SU-DHL-6 (cell line): ENCODE data around the gene KIF5C.

Experiments
- H2AFZ ChIP-seq: fragments of 200-600 bp; sonication (generic); 2 replicates; pipeline ENCODE4 v1.6.1; 2014; ENCODE audit warnings: low read depth, mild to moderate bottlenecking, moderate library complexity, mixed read lengths, antibody characterized with exemption, low read length; ENCODE audit not compliant: severe bottlenecking
- H3F3A ChIP-seq: fragments of 200-600 bp; shearing (Covaris generic); 2 replicates; pipeline ENCODE4 v1.6.0; 2016; ENCODE audit warnings: antibody characterized with exemption, mild to moderate bottlenecking; ENCODE audit not compliant: insufficient read depth
- H3K27ac ChIP-seq: fragments of 200-600 bp; sonication (generic); 2 replicates; pipeline ENCODE4 v1.5.1; 2016; ENCODE audit warnings: low read depth, mild to moderate bottlenecking, low read length, moderate library complexity, mixed read lengths
- H3K27me3 ChIP-seq: fragments of 200-600 bp; sonication (generic), shearing (Covaris generic); 2 replicates; pipeline ENCODE4 v1.6.0; 2014; ENCODE audit warnings: mild to moderate bottlenecking, low read length
- H3K36me3 ChIP-seq: fragments of 200-600 bp; sonication (generic); 2 replicates; pipeline ENCODE4 v1.6.1; 2014; ENCODE audit warnings: mild to moderate bottlenecking, low read length, mixed read lengths
- H3K4me2 ChIP-seq: fragments of 300-600, 200-600 bp; shearing (Covaris generic), sonication (generic); 2 replicates; pipeline ENCODE4 v1.6.0; 2014; ENCODE audit warnings: low read length, low read depth, mild to moderate bottlenecking; ENCODE audit not compliant: poor library complexity, severe bottlenecking
- H3K4me3 ChIP-seq: fragments of 200-600 bp; sonication (generic); 2 replicates; pipeline ENCODE4 v1.5.1; 2014; ENCODE audit warnings: antibody characterized with exemption, low read length, mild to moderate bottlenecking, mixed read lengths; ENCODE audit not compliant: insufficient read depth, poor library complexity, severe bottlenecking
- H3K79me2 ChIP-seq: fragments of 200-600 bp; sonication (generic); 2 replicates; pipeline ENCODE4 v1.6.1; 2014; ENCODE audit warnings: mild to moderate bottlenecking, low read length, moderate library complexity; ENCODE audit not compliant: insufficient read depth
- H3K9ac ChIP-seq: fragments of 200-600 bp; sonication (generic); 2 replicates; pipeline ENCODE4 v1.7.0; 2014; ENCODE audit warnings: mild to moderate bottlenecking, low read length
- H3K9me2 ChIP-seq: fragments of 200-600 bp; sonication (generic); replicated peaks from 2 replicates; pipeline ENCODE4 v1.6.1; 2014; ENCODE audit warnings: low read length; ENCODE audit not compliant: insufficient read depth
- H3K9me3 ChIP-seq: fragments of 200-600 bp; sonication (generic); 2 replicates; pipeline ENCODE4 v1.6.1; 2014; ENCODE audit warnings: low read length, mixed read lengths; ENCODE audit not compliant: insufficient read depth
- H4K20me1 ChIP-seq: fragments of 200-600 bp; sonication (generic); 2 replicates; pipeline ENCODE4 v1.6.1; 2014; ENCODE audit warnings: low read depth, mild to moderate bottlenecking, antibody characterized with exemption, low read length, moderate library complexity, mixed read lengths
- EZH2phosphoT487 ChIP-seq: fragments of 200-600 bp; sonication (generic), shearing (Covaris generic); conservative IDR thresholded peaks from 2 replicates; pipeline ENCODE4 v1.6.1; 2018; ENCODE audit warnings: mild to moderate bottlenecking, antibody characterized with exemption, low read length, moderate library complexity, mixed read lengths
- TF ChIP-seq, protein P1 (sequence below): fragments of 200-600 bp; sonication (generic); IDR thresholded peaks from one replicate; pipeline ENCODE4 v1.5.1; 2017; ENCODE audit warnings: antibody characterized with exemption, mild to moderate bottlenecking, low read length, moderate library complexity; ENCODE audit not compliant: insufficient read depth, poor library complexity, severe bottlenecking

Gene KIF5C

DNA sequence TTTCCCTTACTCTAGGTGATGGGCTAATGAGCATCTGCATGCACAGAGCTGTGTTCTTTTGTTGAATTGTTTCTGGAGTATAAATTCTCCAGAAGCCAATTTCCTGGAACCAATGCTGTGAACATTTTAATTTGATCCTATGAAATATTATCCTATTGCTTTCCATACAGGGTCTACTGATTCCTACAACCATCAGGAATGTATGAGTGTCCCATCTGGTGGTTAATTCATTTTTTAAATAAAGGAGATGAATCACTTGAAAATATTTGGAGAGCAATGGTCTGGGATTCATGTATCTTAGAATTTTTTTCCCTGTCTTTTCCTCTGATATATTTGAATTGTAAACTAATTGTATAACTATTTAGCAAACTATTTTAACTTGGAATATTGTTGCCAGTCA lies 14.0 kb downstream of the KIF5C start:
- Histone ChIP-seq H3K9me2 (no peaks in the 10 kb centered on the region), H3K79me2 (no peaks in the 10 kb centered on the region), H3K27me3 (no peaks in the 10 kb centered on the region), H3K27ac (no peak overlapping the region), H4K20me1 (no peaks in the 10 kb centered on the region), H3K36me3 (no peaks in the 10 kb centered on the region), H3K9me3 (no peaks in the 10 kb centered on the region), H3K9ac (no peak overlapping the region), H3F3A (no peaks in the 10 kb centered on the region), H3K4me2 (no peak overlapping the region), H3K4me3 (no peak overlapping the region), H2AFZ (no peak overlapping the region)
- no peak for TF ChIP-seq EZH2phosphoT487
- TF ChIP-seq, protein P1, sequence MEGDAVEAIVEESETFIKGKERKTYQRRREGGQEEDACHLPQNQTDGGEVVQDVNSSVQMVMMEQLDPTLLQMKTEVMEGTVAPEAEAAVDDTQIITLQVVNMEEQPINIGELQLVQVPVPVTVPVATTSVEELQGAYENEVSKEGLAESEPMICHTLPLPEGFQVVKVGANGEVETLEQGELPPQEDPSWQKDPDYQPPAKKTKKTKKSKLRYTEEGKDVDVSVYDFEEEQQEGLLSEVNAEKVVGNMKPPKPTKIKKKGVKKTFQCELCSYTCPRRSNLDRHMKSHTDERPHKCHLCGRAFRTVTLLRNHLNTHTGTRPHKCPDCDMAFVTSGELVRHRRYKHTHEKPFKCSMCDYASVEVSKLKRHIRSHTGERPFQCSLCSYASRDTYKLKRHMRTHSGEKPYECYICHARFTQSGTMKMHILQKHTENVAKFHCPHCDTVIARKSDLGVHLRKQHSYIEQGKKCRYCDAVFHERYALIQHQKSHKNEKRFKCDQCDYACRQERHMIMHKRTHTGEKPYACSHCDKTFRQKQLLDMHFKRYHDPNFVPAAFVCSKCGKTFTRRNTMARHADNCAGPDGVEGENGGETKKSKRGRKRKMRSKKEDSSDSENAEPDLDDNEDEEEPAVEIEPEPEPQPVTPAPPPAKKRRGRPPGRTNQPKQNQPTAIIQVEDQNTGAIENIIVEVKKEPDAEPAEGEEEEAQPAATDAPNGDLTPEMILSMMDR, result no peak

DNA sequence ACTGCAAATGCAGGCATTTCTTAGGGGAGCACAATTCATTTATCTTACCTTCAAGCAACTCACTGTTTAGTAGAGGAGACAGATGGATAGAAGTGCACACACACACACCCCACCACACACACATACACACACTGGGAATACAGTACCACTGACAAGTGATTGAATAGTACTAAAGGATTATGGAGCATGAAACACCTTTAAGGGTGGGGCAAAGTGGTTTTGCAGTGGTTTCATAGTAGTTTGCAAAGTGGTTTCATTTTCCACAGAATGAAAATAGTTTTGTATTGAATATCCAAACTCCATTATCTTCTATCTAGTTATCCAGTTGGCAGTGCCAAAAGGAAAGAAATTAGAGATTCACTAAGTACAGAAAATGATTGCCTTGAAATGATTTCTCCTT lies 18.9 kb downstream of the KIF5C start:
- no peak overlapping the region for H3K9ac ChIP-seq
- TF ChIP-seq, protein P1, result no peak
- TF ChIP-seq EZH2phosphoT487, result no peak
- no peaks in the 10 kb centered on the region for H3K79me2 ChIP-seq

DNA sequence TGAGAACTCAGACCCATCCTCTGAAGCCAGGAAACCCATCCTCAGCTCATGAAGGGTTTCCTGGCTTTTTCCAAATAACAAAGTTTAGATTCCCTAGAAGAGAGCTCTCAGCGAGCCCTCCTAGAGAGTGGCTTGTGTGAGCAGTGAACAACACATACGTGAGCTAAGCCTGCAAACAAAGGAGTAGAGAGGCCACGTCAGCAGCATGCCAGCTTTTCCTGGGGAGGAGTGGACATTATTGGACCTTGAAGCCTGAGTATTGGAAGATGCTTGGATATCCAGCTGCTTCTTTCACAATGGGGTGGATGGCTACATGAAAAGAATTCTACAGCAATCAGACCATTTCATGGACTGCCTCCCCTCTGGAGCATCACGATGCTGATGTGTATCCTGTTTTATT lies 21.1 kb downstream of the KIF5C start:
- Histone ChIP-seq H3K36me3 (no peaks in the 10 kb centered on the region), H3K27me3 (no peaks in the 10 kb centered on the region), H3K4me2 (no peak overlapping the region), H2AFZ (no peak overlapping the region), H3F3A (no peaks in the 10 kb centered on the region), H3K9me3 (no peaks in the 10 kb centered on the region), H3K79me2 (no peaks in the 10 kb centered on the region), H3K27ac (no peak overlapping the region), H4K20me1 (no peaks in the 10 kb centered on the region), H3K9ac (no peak overlapping the region), H3K4me3 (no peak overlapping the region), H3K9me2 (no peaks in the 10 kb centered on the region)
- TF ChIP-seq EZH2phosphoT487, result no peak
- TF ChIP-seq, protein P1, result no peak

More for the DNA sequence above, 18.9 kb downstream of the KIF5C start:
- no peaks in the 10 kb centered on the region for H3K27me3 ChIP-seq
- no peak overlapping the region for H3K4me3 ChIP-seq
- H2AFZ ChIP-seq, result no peak overlapping the region
- no peaks in the 10 kb centered on the region for H3F3A ChIP-seq
- no peak overlapping the region for H3K4me2 ChIP-seq
- no peaks in the 10 kb centered on the region for H3K9me2 ChIP-seq
- no peaks in the 10 kb centered on the region for H3K36me3 ChIP-seq
- no peaks in the 10 kb centered on the region for H4K20me1 ChIP-seq
- H3K27ac ChIP-seq, result no peak overlapping the region
- H3K9me3 ChIP-seq, result no peaks in the 10 kb centered on the region
